Bronchial smooth muscle cell (primary cell): Measurements from ENCODE around the gene NFKBIZ. TPM values are rescaled to one million over a fixed set of nuclear protein-coding genes. Genes with fewer than 3 reads are reported as not detected.

Experiments
- total RNA-seq: library from RNA; depleted of rRNA; stranded (reverse); fragments of >200 nt; gene quantifications from 2 replicates; pipeline ENCODE4 v1.2.1, GENCODE V29; 2014

NFKBIZ gene
- 14.6 and 15.1 TPM in 2 replicates for total RNA-seq

GRCh38 chr3:101848754-101849713, at the start of gene NFKBIZ:
Gene NFKBIZ, plus strand, starts transcription at chr3:101849514. Its CDS starts 115 bp downstream, at chr3:101849629.

Other genes starting within 250 kb of the NFKBIZ start
- gene ZBTB11, start 172.4 kb upstream of the NFKBIZ start, total RNA-seq, result 15.8 and 16.2 TPM in 2 replicates
- gene RPL24, start 162.8 kb upstream of the NFKBIZ start, total RNA-seq, result 1,287 and 2,144 TPM in 2 replicates
- gene CEP97, start 124.9 kb upstream of the NFKBIZ start, total RNA-seq, result 8.7 and 10.1 TPM in 2 replicates
- 16.0 and 18.9 TPM in 2 replicates for gene NXPE3, start 70.3 kb upstream of the NFKBIZ start, total RNA-seq